GM20000 (cell line): ENCODE results near the gene CNOT2.

Source experiments
- DNase-seq: peaks from one replicate; pipeline ENCODE4 v3.0.0; 2012; ENCODE audit warnings: low spot score
- CTCF ChIP-seq: IDR thresholded peaks from 2 replicates; pipeline ENCODE4 v1.5.1; 2012; ENCODE audit warnings: mild to moderate bottlenecking, control low read depth; ENCODE audit errors: extremely low read depth, missing control alignments

CNOT2 gene

DNA sequence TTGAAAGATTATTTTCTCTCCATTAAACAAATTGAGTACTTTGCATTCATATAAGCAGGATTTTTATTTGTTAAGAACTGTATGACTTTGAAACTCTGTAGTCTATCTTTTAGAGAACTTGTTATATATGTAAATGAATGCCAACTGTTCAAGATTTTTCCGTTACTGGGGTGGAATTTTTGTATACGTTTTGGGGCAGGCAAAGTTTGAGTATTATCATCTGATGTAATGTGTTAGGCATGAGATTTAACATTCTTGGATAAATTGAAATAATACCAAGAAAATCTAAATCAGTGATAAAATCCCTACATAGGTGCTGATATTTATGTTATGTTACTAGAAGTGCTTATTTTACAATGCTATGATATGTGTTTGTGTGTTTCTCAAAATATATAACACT, 8.4 kb downstream of the CNOT2 start:
- DNase-seq: no peak
- TF ChIP-seq CTCF: no peak

- no peak for DNase-seq
- no peak for TF ChIP-seq CTCF
Observed at GRCh38 chr12:70252832-70253231, 9.6 kb downstream of the CNOT2 start.

- no peak for DNase-seq
- no peak for TF ChIP-seq CTCF
Observed at GRCh38 chr12:70254225-70254624, 11.0 kb downstream of the CNOT2 start.

- DNase-seq: no peak
- TF ChIP-seq CTCF: no peak
Observed at GRCh38 chr12:70254846-70255245, 11.6 kb downstream of the CNOT2 start.

DNA sequence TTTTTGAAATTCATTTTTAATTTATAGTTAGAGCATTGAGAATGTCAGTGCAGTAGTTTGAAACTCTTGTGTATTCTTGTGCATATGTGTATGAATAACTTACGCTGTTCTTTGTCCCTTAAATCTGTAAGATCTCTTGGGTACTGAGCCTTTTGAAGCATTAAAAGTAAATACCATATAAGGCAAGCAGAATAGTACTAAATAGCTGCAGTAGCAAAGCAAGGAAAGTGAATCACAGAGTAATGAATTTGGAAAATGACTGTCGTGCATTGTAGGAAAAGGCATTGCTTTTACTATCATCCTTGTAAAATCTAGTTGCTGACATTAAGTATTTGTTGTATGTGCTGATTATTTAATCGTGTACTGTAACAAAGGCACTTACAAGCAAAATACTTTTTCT, 12.1 kb downstream of the CNOT2 start:
- TF ChIP-seq CTCF: no peak
- DNase-seq: no peak

- TF ChIP-seq CTCF: no peak
- DNase-seq: no peak
Observed at GRCh38 chr12:70258605-70259403, 15.6 kb downstream of the CNOT2 start.

DNA sequence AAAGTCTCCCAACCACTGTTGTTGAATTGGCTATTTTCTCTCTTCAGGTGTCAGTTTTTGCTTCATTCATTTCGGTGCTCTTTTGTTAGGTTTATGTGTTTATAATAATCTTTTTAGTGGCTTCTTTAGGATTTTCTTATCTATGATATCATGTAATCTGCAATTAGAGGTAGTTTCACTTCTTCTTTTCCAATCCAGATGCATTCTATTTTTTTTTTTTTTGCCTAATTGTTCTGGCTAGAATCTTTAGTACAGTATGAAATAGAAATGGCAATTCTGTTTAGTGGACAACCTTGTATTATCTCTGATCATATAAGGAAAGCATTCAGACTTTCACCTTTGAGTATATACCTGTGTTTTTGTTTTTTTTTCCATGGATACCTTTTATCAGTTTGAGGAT, 17.4 kb downstream of the CNOT2 start:
- TF ChIP-seq CTCF: no peak
- peak; percentile 4 for DNase-seq
